Calu3 (cell line): ENCODE results near the gene CCL18. TPM values are rescaled to one million over a fixed set of nuclear protein-coding genes. Genes with fewer than 3 reads are reported as not detected.
"Not testable (repeated sequence)": the region's sequence is repeated elsewhere in the genome, so short reads cannot be mapped to it uniquely, and the experiment has no call there.

Experiments
- BruUV-seq: library from RNA; stranded (reverse); fragments of 400-500 nt; replicated peaks from 2 replicates; lab custom pipeline; 2021; lab: Mats Ljungman, UMichigan
- CTCF ChIA-PET: fragments of 300-600 bp; sonication (Branson Sonifier 250); formaldehyde crosslinking; loops from one replicate; lab custom pipeline; 2022; ENCODE audit warnings: antibody characterized with exemption; lab: Charles Lee
- DNase-seq: peaks from one replicate; pipeline ENCODE4 v3.0.0; 2022
- H3K27ac Mint-ChIP-seq: one replicate; pipeline ENCODE4 v1.8.0; 2022; ENCODE audit warnings: mixed read lengths; ENCODE audit not compliant: unreplicated experiment
- H3K27me3 Mint-ChIP-seq: one replicate; pipeline ENCODE4 v1.8.0; 2022; ENCODE audit warnings: mixed read lengths; ENCODE audit not compliant: unreplicated experiment
- H3K36me3 Mint-ChIP-seq: one replicate; pipeline ENCODE4 v1.8.0; 2022; ENCODE audit warnings: mild to moderate bottlenecking, moderate library complexity, mixed read lengths; ENCODE audit not compliant: insufficient read depth, unreplicated experiment
- H3K4me1 Mint-ChIP-seq: one replicate; pipeline ENCODE4 v1.8.0; 2022; ENCODE audit warnings: mild to moderate bottlenecking, low read depth, mixed read lengths; ENCODE audit not compliant: unreplicated experiment
- H3K4me3 Mint-ChIP-seq: one replicate; pipeline ENCODE4 v1.8.0; 2022; ENCODE audit warnings: mild to moderate bottlenecking, low read depth, moderate library complexity, mixed read lengths; ENCODE audit not compliant: unreplicated experiment
- H3K9me3 Mint-ChIP-seq: one replicate; pipeline ENCODE4 v1.8.0; 2022; ENCODE audit warnings: low read depth, mixed read lengths; ENCODE audit not compliant: unreplicated experiment
- intact Hi-C: fragments of 100-400 bp; cut with micrococcal nuclease; formaldehyde crosslinking; loops from one replicate; pipeline ENCODE4 v1.10.0; 2022; ENCODE audit not compliant: unreplicated experiment
- total RNA-seq: library from RNA; stranded (reverse); gene quantifications from 2 replicates; pipeline ENCODE4 v1.2.3, GENCODE V29; 2022
- TF ChIP-seq, protein P1 (sequence below): fragments of 200-600 bp; IDR thresholded peaks from one replicate; pipeline ENCODE4 v1.8.0; 2022; ENCODE audit warnings: antibody characterized with exemption; ENCODE audit not compliant: unreplicated experiment

CCL18 gene
- total RNA-seq, 1 experiment from 2014 or later, result not detected

DNA sequence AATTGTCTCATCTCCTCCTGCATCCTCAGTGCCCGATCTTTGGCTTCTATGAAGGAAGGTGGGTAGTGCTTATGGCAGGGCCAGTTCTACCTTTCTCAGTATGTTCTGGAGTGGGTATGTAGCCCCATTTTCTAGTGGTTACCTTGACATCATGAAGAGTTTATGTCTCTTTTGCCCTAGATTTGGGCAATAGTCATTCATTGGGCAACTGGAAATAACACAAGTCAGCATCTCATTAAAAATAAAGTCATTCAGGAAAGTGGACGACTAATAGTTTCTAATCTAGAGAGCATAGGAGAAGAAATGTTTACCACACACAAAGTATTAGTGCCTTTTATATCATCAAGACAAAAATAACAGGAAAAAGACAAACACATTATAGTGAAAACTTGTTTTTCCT is 19.6 kb downstream of the CCL18 start:
- H3K36me3 Mint-ChIP-seq, H3K9me3 Mint-ChIP-seq, H3K4me3 Mint-ChIP-seq, DNase-seq, intact Hi-C loops, BruUV-seq, H3K4me1 Mint-ChIP-seq, H3K27ac Mint-ChIP-seq: not testable (repeated sequence)
- CTCF ChIA-PET, result interaction anchor here (2.2 kb wide), 1 partner anchor 11 kb away, joined by 5 read pairs; no protein-coding TSS in a partner anchor
- H3K27me3 Mint-ChIP-seq, result peaks cover 54% of the 10 kb centered on the region

DNA sequence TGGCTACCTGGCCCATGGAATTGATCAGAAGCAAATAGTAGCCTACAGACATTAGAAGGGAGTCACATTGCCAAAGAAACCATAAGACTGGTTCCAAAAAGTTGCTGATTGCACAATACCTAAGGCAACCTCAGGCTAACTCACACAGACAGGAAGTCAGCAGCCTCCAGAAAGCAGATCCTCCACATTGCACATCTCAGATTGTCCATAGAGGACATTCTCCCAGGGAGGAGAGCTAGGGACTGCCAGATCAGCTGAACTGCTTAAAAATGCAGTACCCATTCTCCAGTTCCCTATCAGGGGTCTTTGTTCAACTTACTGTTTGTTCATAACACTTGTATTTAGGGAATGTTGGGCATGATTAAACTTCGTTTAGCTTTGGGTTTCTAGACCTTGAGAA is 21.7 kb downstream of the CCL18 start:
- H3K27me3 Mint-ChIP-seq, result peaks cover 69% of the 10 kb centered on the region
- H3K36me3 Mint-ChIP-seq, result no peaks in the 10 kb centered on the region
- H3K9me3 Mint-ChIP-seq, result no peaks in the 10 kb centered on the region
- H3K27ac Mint-ChIP-seq, result no peak overlapping the region
- intact Hi-C loops, result no loop called here
- no peak overlapping the region for H3K4me3 Mint-ChIP-seq
- H3K4me1 Mint-ChIP-seq, result peaks cover 9% of the 10 kb centered on the region
- no peak for DNase-seq
- CTCF ChIA-PET, result interaction anchor here (0.7 kb wide), 1 partner anchor 398 kb away, joined by 4 read pairs; no protein-coding TSS in a partner anchor
- no TSS peak for BruUV-seq
- TF ChIP-seq, protein P1, sequence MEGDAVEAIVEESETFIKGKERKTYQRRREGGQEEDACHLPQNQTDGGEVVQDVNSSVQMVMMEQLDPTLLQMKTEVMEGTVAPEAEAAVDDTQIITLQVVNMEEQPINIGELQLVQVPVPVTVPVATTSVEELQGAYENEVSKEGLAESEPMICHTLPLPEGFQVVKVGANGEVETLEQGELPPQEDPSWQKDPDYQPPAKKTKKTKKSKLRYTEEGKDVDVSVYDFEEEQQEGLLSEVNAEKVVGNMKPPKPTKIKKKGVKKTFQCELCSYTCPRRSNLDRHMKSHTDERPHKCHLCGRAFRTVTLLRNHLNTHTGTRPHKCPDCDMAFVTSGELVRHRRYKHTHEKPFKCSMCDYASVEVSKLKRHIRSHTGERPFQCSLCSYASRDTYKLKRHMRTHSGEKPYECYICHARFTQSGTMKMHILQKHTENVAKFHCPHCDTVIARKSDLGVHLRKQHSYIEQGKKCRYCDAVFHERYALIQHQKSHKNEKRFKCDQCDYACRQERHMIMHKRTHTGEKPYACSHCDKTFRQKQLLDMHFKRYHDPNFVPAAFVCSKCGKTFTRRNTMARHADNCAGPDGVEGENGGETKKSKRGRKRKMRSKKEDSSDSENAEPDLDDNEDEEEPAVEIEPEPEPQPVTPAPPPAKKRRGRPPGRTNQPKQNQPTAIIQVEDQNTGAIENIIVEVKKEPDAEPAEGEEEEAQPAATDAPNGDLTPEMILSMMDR, result no peak

DNA sequence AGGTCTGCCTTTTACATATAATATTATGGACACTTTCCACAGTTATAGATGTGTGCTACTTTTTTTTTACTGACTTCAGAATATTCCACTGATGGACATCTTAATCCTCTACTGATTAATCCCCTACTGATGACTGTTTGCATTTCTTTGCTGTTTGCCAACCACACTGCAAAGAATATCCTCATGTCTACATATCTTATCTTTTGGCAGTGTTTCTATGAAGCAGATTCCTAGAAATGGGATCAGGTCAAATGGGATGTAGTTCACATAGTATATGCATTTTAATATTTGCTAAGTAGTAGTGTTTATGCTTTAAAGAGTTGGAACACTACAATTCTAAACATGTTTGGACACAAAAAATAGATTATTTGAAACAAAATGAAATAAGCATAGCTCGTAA is 22.7 kb downstream of the CCL18 start:
- no peak for DNase-seq
- no peaks in the 10 kb centered on the region for H3K9me3 Mint-ChIP-seq
- peaks cover 9% of the 10 kb centered on the region for H3K4me1 Mint-ChIP-seq
- no peaks in the 10 kb centered on the region for H3K36me3 Mint-ChIP-seq
- no TSS peak for BruUV-seq
- TF ChIP-seq, protein P1, result no peak
- CTCF ChIA-PET, result no interaction called here
- H3K27ac Mint-ChIP-seq, result no peak overlapping the region
- H3K4me3 Mint-ChIP-seq, result no peak overlapping the region
- intact Hi-C loops, result no loop called here
- peaks cover 77% of the 10 kb centered on the region for H3K27me3 Mint-ChIP-seq

DNA sequence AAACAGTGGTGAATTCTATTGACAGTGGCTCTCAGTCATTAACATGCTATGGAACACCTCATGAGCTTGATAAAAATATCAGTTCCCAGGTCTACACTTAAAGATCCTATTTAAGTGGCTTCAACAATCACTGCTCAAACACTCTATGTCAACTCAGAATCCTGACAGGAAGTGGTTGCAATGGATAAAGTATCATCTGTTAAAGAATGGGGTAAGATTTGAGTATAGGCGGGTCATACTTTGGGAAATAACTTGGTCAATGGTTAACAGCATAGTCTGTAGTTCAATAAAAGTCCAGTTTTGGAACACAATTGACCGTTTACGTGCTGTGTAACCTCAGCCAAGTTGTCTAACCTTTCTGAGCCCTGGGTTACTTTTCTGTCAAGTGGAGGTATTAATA is 23.4 kb downstream of the CCL18 start:
- H3K27ac Mint-ChIP-seq, DNase-seq, BruUV-seq, intact Hi-C loops, H3K36me3 Mint-ChIP-seq, H3K4me3 Mint-ChIP-seq, H3K9me3 Mint-ChIP-seq, H3K4me1 Mint-ChIP-seq, CTCF ChIA-PET: not testable (repeated sequence)
- H3K27me3 Mint-ChIP-seq, result peaks cover 76% of the 10 kb centered on the region

DNA sequence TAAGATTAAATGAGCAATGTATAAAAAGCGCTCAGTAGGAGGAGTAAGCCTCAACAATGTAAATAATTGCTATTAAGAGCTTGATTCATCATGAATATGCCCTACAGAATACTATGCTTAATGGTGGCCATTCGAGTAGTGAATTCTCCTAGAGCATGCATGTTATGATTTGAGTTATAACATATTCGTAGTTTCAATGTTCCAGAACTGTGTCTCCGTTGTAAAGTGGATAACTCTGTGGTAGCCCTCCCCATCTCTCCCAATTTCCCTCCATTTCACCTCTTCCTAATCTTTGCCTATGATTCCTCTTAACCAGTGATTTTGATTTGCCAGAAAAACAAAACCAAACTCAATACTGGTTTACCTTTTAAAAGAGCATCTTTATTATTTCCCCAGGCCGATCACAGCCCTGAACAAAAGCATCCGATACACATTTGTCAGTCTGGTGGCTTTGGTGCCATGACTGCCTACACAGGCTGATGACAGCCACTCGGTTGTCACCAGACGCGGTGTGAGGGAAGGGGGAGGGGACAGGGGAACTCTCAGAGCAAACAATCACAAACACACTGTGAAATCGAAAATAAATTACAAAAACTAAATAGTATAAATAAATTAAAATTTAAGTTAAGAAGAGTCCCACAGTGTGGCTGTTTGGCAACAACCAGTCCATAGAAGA is 24.0 kb downstream of the CCL18 start:
- H3K9me3 Mint-ChIP-seq, CTCF ChIA-PET, H3K36me3 Mint-ChIP-seq, intact Hi-C loops, H3K4me3 Mint-ChIP-seq, H3K27ac Mint-ChIP-seq, DNase-seq, BruUV-seq, H3K4me1 Mint-ChIP-seq: not testable (repeated sequence)
- peaks cover 72% of the 10 kb centered on the region for H3K27me3 Mint-ChIP-seq
